ENCODE data around the gene RNF112.

GRCh38 chr17:19397556-19398041 lies 13.4 kb upstream of the RNF112 start:
- TF ChIP-seq CTCF (tag by site-specific recombination; IDR thresholded peaks at IDR 0.05) (no peak), ZNF274 (IDR thresholded peaks at IDR 0.05; ENCODE audit: low read length) (no peak), ZNF274 (tag by site-specific recombination; IDR thresholded peaks at IDR 0.05; ENCODE audit: borderline replicate concordance) (no peak), KLF16 (tag by site-specific recombination; IDR thresholded peaks at IDR 0.05) (no peak), TCF7L2 (IDR thresholded peaks at IDR 0.05; ENCODE audit: borderline replicate concordance, low read depth, low read length) (no peak), ZSCAN16 (tag by site-specific recombination; IDR thresholded peaks at IDR 0.05) (no peak), ZNF626 (tag by site-specific recombination; IDR thresholded peaks at IDR 0.05) (no peak), MYNN (tag by site-specific recombination; IDR thresholded peaks at IDR 0.05; ENCODE audit: borderline replicate concordance) (no peak), ZNF398 (tag by site-specific recombination; IDR thresholded peaks at IDR 0.05) (no peak), ZNF792 (tag by site-specific recombination; IDR thresholded peaks at IDR 0.05) (no peak), YY1 (tag by site-specific recombination; IDR thresholded peaks at IDR 0.05) (no peak), GLI4 (tag by site-specific recombination; IDR thresholded peaks at IDR 0.05) (no peak), ZNF639 (tag by site-specific recombination; IDR thresholded peaks at IDR 0.05) (no peak), BCL11A (tag by site-specific recombination; IDR thresholded peaks at IDR 0.05; ENCODE audit: low read depth) (no peak), ZNF24 (tag by site-specific recombination; IDR thresholded peaks at IDR 0.05) (no peak)

All from HEK293 (cell line).